GM18858 (cell line): ENCODE measurements around the gene L1CAM.
A peak's percentile ranks its signal among the peaks of the same experiment; 100 is the strongest.

Source experiments
- ATAC-seq: cut with Tn5 transposase; IDR thresholded peaks from one replicate; pipeline ENCODE4 v1.9.1; 2021; ENCODE audit not compliant: unreplicated experiment

Gene L1CAM

GRCh38 chrX:153903991-153904957 lies 18.3 kb upstream of the L1CAM start, which contains the start of gene AVPR2:
Gene AVPR2 (plus strand): TSS chrX:153904673. CDS start chrX:153905146, 473 bp downstream.
- ATAC-seq = no peak

DNA sequence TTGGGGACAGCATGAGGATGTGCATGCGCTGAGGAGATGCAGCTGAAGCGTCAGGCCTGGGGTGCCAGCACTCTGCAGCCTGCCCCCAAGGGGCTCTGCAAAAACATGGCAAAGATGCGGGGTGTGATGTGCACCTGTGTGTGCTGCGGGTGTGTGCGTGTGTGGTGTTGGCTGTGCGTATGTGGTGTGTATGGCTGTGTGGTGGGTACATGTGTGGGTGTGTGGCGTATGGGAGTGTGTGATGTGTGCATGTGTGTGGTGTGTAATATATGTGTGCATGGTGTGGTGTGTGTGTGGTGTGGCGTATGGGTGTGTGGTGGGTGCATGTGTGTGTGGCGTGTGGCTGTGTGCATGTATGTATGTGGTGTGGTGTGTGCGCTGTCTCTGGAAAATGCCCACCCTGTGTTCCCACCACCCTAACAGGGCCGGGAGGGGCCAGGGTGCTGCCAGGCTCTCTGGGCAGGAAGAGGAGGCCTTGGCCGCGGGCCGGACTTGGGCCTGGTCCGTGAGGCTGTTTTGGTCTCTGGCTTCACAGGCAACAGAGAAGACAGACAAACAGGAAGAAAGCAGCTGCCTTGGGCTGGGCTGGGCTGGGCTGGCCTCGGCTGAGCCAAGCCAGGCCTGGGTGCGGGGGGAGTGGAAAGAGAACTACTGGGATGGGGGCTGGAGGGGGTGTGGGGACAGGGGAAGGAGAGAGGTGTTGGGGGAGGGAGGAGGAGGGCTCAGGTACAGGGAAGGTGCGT lies 17.4 kb upstream of the L1CAM start:
- no peak for ATAC-seq

DNA sequence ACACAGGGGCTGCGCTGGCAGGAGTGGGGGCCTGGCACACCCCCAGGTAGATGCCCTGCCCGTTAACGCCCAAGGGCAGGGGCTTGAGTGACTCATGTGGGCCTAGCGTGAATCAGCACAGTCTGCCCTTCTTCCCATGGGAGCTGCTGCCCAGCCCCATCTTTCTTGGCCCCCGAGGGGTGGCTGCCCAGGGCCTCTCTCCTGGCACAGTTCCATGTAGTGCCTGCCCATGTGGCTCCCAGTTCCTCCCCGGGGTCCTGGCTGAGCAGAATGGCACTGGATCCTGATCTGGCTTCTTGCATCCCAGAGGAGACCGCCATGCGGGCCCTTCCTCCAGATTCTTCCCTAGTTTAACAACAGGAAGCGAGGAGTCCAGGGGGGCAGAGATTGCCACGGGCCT lies 16.4 kb upstream of the L1CAM start:
- ATAC-seq = no peak

DNA sequence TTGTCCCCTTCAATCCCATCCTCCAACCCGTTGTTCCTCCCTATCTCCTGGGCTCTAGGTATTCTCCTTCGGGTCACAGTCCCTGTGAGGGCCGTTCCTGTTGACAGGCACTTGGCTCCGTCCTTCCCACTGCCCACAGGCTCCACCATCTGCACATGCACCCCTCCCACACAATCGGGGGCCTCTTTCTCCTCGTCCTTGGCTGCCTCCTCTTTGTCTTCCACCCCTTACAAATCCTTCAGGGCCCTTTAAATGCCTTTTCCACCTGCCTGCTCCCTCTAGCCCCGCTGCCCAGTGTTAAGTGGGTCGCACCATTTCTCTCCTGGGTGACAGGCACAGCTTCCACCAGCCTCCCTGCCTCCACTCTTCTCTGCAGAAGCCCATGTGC lies 15.8 kb upstream of the L1CAM start:
- no peak for ATAC-seq

GRCh38 chrX:153900831-153901752 lies 15.1 kb upstream of the L1CAM start:
- ATAC-seq = peak; percentile 65

GRCh38 chrX:153897899-153898298 lies 11.9 kb upstream of the L1CAM start:
- no peak for ATAC-seq

DNA sequence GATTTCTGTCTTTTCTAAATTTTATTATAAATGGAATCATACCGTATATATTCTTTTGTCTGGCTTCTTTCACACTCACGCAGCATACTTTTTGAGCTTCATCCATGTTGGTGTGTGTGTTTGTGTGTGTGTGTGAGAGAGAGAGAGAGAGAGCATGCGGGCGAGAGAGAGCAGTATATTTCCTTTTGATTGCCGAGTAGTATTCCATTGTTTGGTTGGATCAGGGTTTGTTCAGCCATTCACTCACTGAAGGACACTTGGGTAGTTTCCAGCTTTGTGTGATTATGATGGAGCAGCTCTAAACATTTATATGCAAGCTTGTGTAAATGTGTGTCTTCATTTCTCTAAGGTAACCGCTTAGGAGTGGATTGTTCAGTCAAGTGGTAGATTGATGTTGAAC lies 3.1 kb upstream of the L1CAM start:
- ATAC-seq = no peak

DNA sequence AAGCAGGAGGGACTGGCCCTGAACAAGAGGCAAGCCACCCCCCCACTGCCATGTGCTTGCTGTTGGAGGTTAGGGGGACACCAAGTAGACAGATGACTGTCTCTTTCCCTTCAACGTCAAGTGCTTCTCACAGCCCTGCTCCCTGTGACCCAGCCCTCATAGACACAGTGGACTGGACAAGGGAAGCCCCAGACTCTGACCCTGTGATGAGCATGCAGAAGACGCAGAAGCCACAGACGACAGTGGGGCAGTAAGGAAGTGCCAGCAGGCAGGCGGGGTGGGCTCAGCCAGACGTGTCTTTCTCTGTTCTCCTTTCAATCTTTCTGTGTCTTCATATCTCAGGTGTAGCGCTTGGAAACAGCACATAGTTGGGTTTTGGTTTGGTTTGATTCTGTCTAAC lies 2.4 kb upstream of the L1CAM start:
- no peak for ATAC-seq

GRCh38 chrX:153887385-153887784 lies 1.4 kb upstream of the L1CAM start:
- no peak for ATAC-seq

DNA sequence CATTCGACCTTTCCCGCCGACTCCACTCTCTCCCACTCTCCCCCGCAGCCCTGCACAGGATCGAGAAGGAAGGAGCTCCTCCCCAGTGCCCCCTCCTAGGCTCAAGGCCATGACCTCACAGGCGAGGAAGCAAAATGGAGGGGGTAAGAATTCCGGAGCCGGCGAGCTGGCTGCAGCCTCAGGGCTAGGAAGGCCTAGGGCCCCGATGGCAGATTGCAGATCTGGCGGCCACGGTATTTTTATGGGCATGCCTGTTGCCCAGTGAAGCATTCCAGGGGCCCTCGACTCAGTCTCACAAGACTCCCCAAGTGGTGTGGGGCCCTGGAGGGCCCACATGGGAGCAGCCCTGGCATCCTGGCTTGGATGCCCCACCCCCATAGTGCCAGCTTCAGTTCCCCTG lies 942 bp upstream of the L1CAM start:
- ATAC-seq = no peak

DNA sequence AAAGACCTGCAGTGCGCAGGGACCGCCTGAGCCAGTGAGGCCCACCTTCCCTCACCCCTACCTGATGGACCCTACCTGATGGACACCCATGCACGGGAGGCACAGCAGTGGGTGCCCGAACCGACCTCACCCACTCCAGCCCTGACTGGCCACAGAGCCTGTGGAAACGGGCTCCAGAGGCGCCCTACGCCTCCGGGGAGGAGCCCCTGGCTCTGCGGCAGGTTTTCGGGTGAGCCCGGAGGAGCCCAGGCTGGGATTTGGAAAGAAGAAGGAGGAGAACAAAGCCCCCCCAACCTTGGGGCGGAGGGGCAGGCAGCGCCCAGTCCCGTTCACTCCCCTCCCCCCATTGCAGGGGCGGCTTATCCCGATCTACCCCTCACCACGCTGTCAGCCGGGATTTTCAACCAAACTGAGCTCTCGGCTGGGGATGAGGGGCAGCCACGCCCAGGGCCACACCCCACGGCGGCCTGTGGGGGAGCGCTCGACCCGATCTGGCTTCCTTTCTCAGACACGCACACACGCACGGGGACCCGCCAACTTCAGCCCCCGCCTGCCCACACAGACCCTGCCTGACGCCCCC lies 675 bp downstream of the L1CAM start:
- ATAC-seq = no peak

- ATAC-seq = no peak
Measured at GRCh38 chrX:153884590-153884989, 1.4 kb downstream of the L1CAM start.

DNA sequence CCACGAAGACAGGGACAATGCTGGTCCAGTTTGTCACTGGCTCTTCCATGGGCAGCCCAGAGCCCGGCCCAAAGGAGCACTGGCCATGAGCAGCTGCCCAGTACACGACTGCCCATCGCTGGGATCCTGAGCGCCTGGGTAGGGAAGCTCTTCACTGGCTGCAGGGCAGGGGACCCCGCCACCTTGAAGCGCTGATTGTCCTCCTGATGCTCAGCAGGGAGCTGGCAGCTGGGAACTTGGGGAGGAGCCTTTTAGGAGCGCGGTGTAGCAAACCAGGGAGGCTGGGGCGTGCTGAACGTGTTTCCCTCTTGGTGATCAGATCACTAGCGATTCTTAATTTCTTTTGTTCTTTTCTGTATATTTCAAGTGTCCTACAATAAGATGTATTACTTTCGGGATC lies 1.8 kb downstream of the L1CAM start:
- ATAC-seq = no peak

DNA sequence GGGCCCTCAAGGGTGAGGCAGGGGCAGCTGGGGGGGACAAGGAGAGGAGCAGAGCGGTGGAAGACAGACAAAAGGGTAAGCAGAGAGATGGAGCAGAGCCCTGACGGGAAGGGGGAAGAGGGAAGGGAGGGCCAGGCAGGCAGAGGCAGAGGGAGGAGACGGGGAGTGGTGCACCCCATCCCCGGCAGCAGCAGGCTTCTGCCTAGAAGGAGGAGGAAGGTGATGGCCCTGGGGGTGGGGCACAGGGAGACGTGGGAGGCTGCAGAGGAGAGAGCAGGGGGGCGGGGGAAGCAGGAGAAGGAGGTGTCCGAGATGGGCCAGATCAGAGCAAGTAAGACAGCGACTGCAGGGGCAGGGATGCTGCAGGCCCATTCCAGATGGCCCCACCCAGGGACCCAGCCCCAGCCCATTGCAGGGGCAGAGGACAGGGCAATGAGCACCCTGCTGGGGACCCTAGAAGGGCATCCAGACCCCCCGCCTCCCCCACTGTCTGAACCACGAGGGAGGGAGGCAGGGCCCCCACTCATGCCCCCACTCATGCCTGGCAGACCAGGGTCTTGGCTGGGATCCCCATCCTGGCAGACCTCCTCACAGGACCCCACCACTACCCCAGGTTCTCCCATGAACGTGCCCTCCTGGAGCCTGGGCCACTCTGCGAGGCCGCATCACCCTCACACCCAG lies 2.7 kb downstream of the L1CAM start:
- no peak for ATAC-seq

DNA sequence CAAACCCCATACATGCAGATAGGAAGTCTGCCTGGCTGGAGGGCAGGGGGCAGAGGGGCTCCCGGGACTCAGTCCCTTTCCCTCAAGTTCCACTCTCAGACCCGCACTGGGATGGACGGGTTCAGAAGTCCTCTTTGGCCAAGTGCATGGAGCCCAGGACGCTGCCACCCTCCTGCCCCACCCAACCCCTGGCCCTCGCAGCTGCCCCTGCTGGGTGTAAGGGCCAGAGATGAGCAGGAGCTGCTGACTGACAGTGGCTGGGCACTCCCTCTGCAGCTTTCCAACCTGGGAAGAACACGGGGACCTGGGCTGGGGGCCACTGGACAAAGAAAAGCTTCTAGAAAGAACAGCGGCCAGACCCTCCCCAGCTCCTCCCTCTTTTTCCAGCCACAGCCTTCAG lies 3.4 kb downstream of the L1CAM start:
- ATAC-seq = no peak

- ATAC-seq = no peak
Measured at GRCh38 chrX:153882086-153882498, 3.9 kb downstream of the L1CAM start.

DNA sequence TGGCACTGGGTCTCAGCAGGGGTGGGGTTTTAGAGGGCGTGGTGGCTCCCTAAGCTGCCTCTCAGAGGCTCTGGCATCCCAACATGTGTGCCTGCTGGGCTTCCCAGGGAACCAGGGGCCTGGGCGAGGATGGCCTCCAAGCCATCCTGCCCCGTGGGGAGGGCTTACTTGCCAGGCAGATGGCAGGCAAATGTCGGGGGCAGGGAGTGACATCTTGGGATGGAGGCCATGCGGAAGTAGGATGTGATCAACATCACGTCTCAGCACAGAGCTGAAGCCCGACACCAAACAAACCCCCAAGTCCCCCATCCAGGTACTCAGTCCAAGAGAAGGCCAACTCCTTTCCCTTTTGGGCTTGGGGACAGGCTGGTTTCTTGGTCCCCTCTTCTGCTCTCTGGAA lies 4.7 kb downstream of the L1CAM start:
- no peak for ATAC-seq

GRCh38 chrX:153880440-153880815 lies 5.5 kb downstream of the L1CAM start:
- no peak for ATAC-seq

- ATAC-seq = no peak
Measured at GRCh38 chrX:153879741-153880439, 6.1 kb downstream of the L1CAM start.
